ENCODE measurements around the gene ZNF837.

- TF ChIP-seq CTCF (IDR thresholded peaks at IDR 0.05) (no peak), POLR2A (IDR thresholded peaks at IDR 0.05) (peak; percentile 15), POLR2AphosphoS5 (IDR thresholded peaks at IDR 0.05) (peak in 2 of 3 donors; percentile 52 to 72)
Measured at GRCh38 chr19:58346961-58347929, 33.6 kb downstream of the ZNF837 start.

Measured in breast epithelium (tissue), 3 donors.